DOHH2 (cell line): ENCODE measurements around the gene NPFF.

Source experiments
- H3F3A ChIP-seq: fragments of 200-600 bp; sonication (generic), shearing (Covaris generic); 2 replicates; pipeline ENCODE4 v1.6.0; 2016; ENCODE audit warnings: antibody characterized with exemption, mild to moderate bottlenecking; ENCODE audit not compliant: control insufficient read depth, insufficient read depth
- H3K27ac ChIP-seq: fragments of 200-600 bp; sonication (generic); 2 replicates; pipeline ENCODE4 v1.5.1; 2014; ENCODE audit warnings: low read depth, mild to moderate bottlenecking, low read length, moderate library complexity
- H3K27me3 ChIP-seq: fragments of 200-600 bp; sonication (generic); 2 replicates; pipeline ENCODE4 v1.6.1; 2014; ENCODE audit warnings: mild to moderate bottlenecking, low read length, mixed read lengths; ENCODE audit not compliant: control insufficient read depth
- H3K36me3 ChIP-seq: fragments of 200-600 bp; sonication (generic); 2 replicates; pipeline ENCODE4 v1.6.1; 2014; ENCODE audit warnings: mild to moderate bottlenecking, low read length, moderate library complexity, mixed read lengths; ENCODE audit not compliant: control insufficient read depth
- H3K4me1 ChIP-seq: fragments of 200-600 bp; sonication (generic); 2 replicates; pipeline ENCODE4 v1.6.1; 2014; ENCODE audit warnings: mild to moderate bottlenecking, low read length, mixed read lengths; ENCODE audit not compliant: control insufficient read depth
- H3K4me2 ChIP-seq: fragments of 200-600 bp; sonication (generic); 2 replicates; pipeline ENCODE4 v1.6.0; 2014; ENCODE audit warnings: mild to moderate bottlenecking, low read length, moderate library complexity
- H3K4me3 ChIP-seq: fragments of 200-600 bp; sonication (generic); 2 replicates; pipeline ENCODE4 v1.5.1; 2014; ENCODE audit warnings: mild to moderate bottlenecking, low read length, mixed read lengths
- H3K79me2 ChIP-seq: fragments of 200-600 bp; sonication (generic); 2 replicates; pipeline ENCODE4 v1.6.1; 2014; ENCODE audit warnings: mild to moderate bottlenecking, low read length, mixed read lengths; ENCODE audit not compliant: control insufficient read depth
- H3K9me2 ChIP-seq: fragments of 200-600 bp; sonication (generic); replicated peaks from 2 replicates; pipeline ENCODE4 v1.6.1; 2014; ENCODE audit warnings: mild to moderate bottlenecking, low read length, mixed read lengths; ENCODE audit not compliant: control insufficient read depth
- H3K9me3 ChIP-seq: fragments of 200-600 bp; sonication (generic); 2 replicates; pipeline ENCODE4 v1.6.1; 2014; ENCODE audit warnings: antibody characterized with exemption, low read length, mixed read lengths; ENCODE audit not compliant: control insufficient read depth, insufficient read depth
- H4K20me1 ChIP-seq: fragments of 200-600 bp; sonication (generic); 2 replicates; pipeline ENCODE4 v1.6.0; 2014; ENCODE audit warnings: low read depth, mild to moderate bottlenecking, antibody characterized with exemption, low read length, moderate library complexity; ENCODE audit not compliant: control insufficient read depth, insufficient read depth
- CTCF ChIP-seq: fragments of 200-600 bp; sonication (generic); IDR thresholded peaks from one replicate; pipeline ENCODE4 v1.5.1; 2014; ENCODE audit warnings: antibody characterized with exemption, mild to moderate bottlenecking, low read depth, low read length; ENCODE audit not compliant: poor library complexity, severe bottlenecking
- EZH2phosphoT487 ChIP-seq: fragments of 200-600 bp; sonication (generic); IDR thresholded peaks from 2 replicates; pipeline ENCODE4 v1.6.1; 2017; ENCODE audit warnings: borderline replicate concordance, mild to moderate bottlenecking, antibody characterized with exemption, low read length, moderate library complexity, mixed read lengths

The NPFF gene

DNA sequence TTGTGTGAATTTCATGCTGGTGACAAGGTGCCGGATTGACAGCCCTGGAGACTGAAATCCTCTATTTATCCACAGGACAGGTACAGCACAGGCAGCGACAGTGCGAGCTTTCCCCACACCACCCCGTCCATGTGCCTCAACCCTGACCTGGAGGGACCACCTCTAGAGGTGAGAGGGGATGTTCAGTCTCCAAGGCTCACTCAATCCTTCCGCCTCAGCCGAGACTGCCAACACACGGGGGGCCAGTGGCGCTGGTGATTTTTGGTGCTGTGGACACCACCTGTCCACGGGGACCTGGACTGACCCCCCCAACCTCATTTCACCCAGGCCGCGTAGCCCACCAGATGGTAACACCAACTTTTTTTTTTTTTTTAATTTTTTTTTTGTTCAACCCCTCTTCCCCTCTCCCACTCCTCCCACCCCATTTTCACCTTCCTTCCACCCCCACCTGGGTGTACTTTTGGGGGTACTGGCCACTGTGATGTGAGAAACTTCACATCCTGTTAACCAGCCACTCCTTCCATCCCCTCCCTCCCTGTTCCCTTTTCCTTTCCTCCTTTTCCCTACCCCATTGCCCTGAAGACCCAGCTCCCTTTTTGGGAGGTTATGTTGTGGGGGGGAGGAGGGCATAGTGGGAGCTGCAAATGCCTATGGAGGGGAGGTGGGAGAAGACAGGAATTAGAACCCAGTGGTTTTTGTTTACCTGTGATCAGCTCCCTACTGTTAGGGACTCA is 42.4 kb downstream of the NPFF start:
- Histone ChIP-seq H3K79me2 (peaks cover 89% of the 10 kb centered on the region), H3K9me3 (no peaks in the 10 kb centered on the region), H3K27ac (no peak overlapping the region), H3K4me3 (no peak overlapping the region), H3K36me3 (peaks cover 99% of the 10 kb centered on the region), H3F3A (peaks cover 17% of the 10 kb centered on the region; the same call in 1 of the 2 replicates), H3K27me3 (no peaks in the 10 kb centered on the region), H3K4me2 (no peak overlapping the region), H3K4me1 (no peaks in the 10 kb centered on the region), H3K9me2 (no peaks in the 10 kb centered on the region), H4K20me1 (peaks cover 10% of the 10 kb centered on the region; the same call in 1 of the 2 replicates)
- TF ChIP-seq CTCF, result no peak
- TF ChIP-seq EZH2phosphoT487, result no peak

GRCh38 chr12:53463802-53464560 is 43.3 kb downstream of the NPFF start:
- 0 out of 2 replicates have a peak, but pooled peaks cover 3% of the 10 kb centered on the region for H3K4me1 ChIP-seq
- peaks cover 93% of the 10 kb centered on the region for H3K79me2 ChIP-seq
- H3K4me2 ChIP-seq, result no peak overlapping the region
- peaks cover 13% of the 10 kb centered on the region for H4K20me1 ChIP-seq
- H3K4me3 ChIP-seq, result no peak overlapping the region
- H3K9me2 ChIP-seq, result no peaks in the 10 kb centered on the region
- H3K36me3 ChIP-seq, result peaks cover 99% of the 10 kb centered on the region
- H3K27me3 ChIP-seq, result no peaks in the 10 kb centered on the region
- H3K9me3 ChIP-seq, result no peaks in the 10 kb centered on the region
- no peak overlapping the region for H3K27ac ChIP-seq
- TF ChIP-seq EZH2phosphoT487 (no peak), CTCF (no peak)
- peaks cover 18% of the 10 kb centered on the region for H3F3A ChIP-seq

GRCh38 chr12:53462935-53463334 is 44.3 kb downstream of the NPFF start:
- 0 out of 2 replicates have a peak, but pooled peaks cover 3% of the 10 kb centered on the region for H3K4me1 ChIP-seq
- no peak overlapping the region for H3K4me3 ChIP-seq

More at GRCh38 chr12:53462935-53463334, 44.3 kb downstream of the NPFF start:
- Histone ChIP-seq H3K79me2 (peaks cover 94% of the 10 kb centered on the region), H3K9me3 (no peaks in the 10 kb centered on the region), H3K9me2 (no peaks in the 10 kb centered on the region), H4K20me1 (peaks cover 17% of the 10 kb centered on the region), H3K27me3 (no peaks in the 10 kb centered on the region), H3F3A (peaks cover 19% of the 10 kb centered on the region), H3K4me2 (no peak overlapping the region), H3K36me3 (peaks cover 99% of the 10 kb centered on the region), H3K27ac (no peak overlapping the region)
- TF ChIP-seq CTCF (no peak), EZH2phosphoT487 (no peak)
